Activated CD8-positive, alpha-beta T cell treated with anti-CD3 and anti-CD28 coated beads for 36 hours (primary cell): Measurements from ENCODE around the gene ATG101. TPM values are rescaled to one million over a fixed set of nuclear protein-coding genes. Genes with fewer than 3 reads are reported as not detected.

Source experiments
- ATAC-seq: fragments of 200-7000 bp; cut with Tn5 transposase; one replicate; pipeline ENCODE4 v1.10.0; 2021; ENCODE audit warnings: mild to moderate bottlenecking, moderate library complexity
- CTCF ChIA-PET: fragments of 350-600 bp; sonication (Branson Sonifier 250); formaldehyde crosslinking; loops from one replicate; lab custom pipeline; 2021; ENCODE audit warnings: antibody characterized with exemption; lab: Charles Lee
- POLR2A ChIA-PET: fragments of 350-600 bp; sonication (Branson Sonifier 250); formaldehyde crosslinking; loops from one replicate; lab custom pipeline; 2021; ENCODE audit warnings: antibody characterized with exemption; lab: Charles Lee
- DNase-seq: peaks from one replicate; pipeline ENCODE4 v3.0.0-alpha.2; 2020
- H3K27ac Mint-ChIP-seq: one replicate; pipeline ENCODE4 v1.8.0; 2021; ENCODE audit warnings: mild to moderate bottlenecking, mixed read lengths
- H3K27me3 Mint-ChIP-seq: one replicate; pipeline ENCODE4 v1.8.0; 2021; ENCODE audit warnings: mixed read lengths
- H3K36me3 Mint-ChIP-seq: one replicate; pipeline ENCODE4 v1.8.0; 2021; ENCODE audit warnings: low read depth, mixed read lengths
- H3K4me1 Mint-ChIP-seq: one replicate; pipeline ENCODE4 v1.8.0; 2021; ENCODE audit warnings: low read depth, mixed read lengths
- H3K4me3 Mint-ChIP-seq: one replicate; pipeline ENCODE4 v1.8.0; 2021; ENCODE audit warnings: mild to moderate bottlenecking, moderate library complexity, mixed read lengths
- H3K9me3 Mint-ChIP-seq: one replicate; pipeline ENCODE4 v1.8.0; 2021; ENCODE audit warnings: mixed read lengths
- CTCF ChIP-seq: fragments of 200-600 bp; IDR thresholded peaks from one replicate; pipeline ENCODE4 v1.8.0; 2022; ENCODE audit warnings: antibody characterized with exemption, mild to moderate bottlenecking
- intact Hi-C: fragments of 100-400 bp; cut with micrococcal nuclease; formaldehyde crosslinking; loops from one replicate; pipeline ENCODE4 v1.10.0; 2022
- total RNA-seq, 2 experiments: library from RNA; stranded (reverse); gene quantifications; one replicate each; pipeline ENCODE4 v1.2.3, GENCODE V29; 2021

ATG101 gene
- total RNA-seq, 2 experiments from 2014 or later = 25.6 to 28.4 TPM

- H3K4me1 Mint-ChIP-seq = peaks cover 41% of the 10 kb centered on the region
- no peak for DNase-seq
- ChIA-PET CTCF (interaction anchor here (1.0 to 18.1 kb wide), 18 partner anchors 15 to 255 kb away, joined by 3 to 602 read pairs (median 12); partner anchors contain the start of genes ATG101, NR4A1, SMIM41 and TAMALIN), POLR2A (interaction anchor here (0.9 to 8.3 kb wide), 9 partner anchors 10 to 93 kb away, joined by 3 to 74 read pairs (median 5); partner anchors contain the start of gene TAMALIN)
- ATAC-seq = peak; percentile 6
- peak; percentile 51 for TF ChIP-seq CTCF
- peak overlapping the region; percentile 96 for H3K27ac Mint-ChIP-seq
- H3K9me3 Mint-ChIP-seq = no peaks in the 10 kb centered on the region
- peak overlapping the region; percentile 76 for H3K4me3 Mint-ChIP-seq
- peaks cover 1% of the 10 kb centered on the region for H3K27me3 Mint-ChIP-seq
- intact Hi-C loops = loop anchor here (2.0 kb wide), 1 partner anchor 31 kb away; no protein-coding TSS in a partner anchor
- no peaks in the 10 kb centered on the region for H3K36me3 Mint-ChIP-seq
These were observed 45.6 kb upstream of the ATG101 start for GRCh38 chr12:52023976-52024688.

GRCh38 chr12:52024845-52025230, 44.9 kb upstream of the ATG101 start:
- intact Hi-C loops = loop anchor here (1.0 to 5.0 kb wide), 4 partner anchors 32 to 97 kb away; partner anchors contain the start of gene ATG101
- H3K4me1 Mint-ChIP-seq = peaks cover 41% of the 10 kb centered on the region

GRCh38 chr12:52026263-52026662, 43.5 kb upstream of the ATG101 start:
- CTCF ChIA-PET = interaction anchor here (0.6 to 18.1 kb wide), 27 partner anchors 13 to 755 kb away, joined by 3 to 602 read pairs (median 8); partner anchors contain the start of genes ATG101, NR4A1, SMIM41 and TAMALIN
- H3K27me3 Mint-ChIP-seq = no peaks in the 10 kb centered on the region
- intact Hi-C loops = loop anchor here (5.0 kb wide), 2 partner anchors 41 to 96 kb away; partner anchors contain the start of gene ATG101
- H3K4me1 Mint-ChIP-seq = peaks cover 28% of the 10 kb centered on the region
- peak overlapping the region; percentile 96 for H3K27ac Mint-ChIP-seq
- no peaks in the 10 kb centered on the region for H3K36me3 Mint-ChIP-seq
- no peak for ATAC-seq
- no peaks in the 10 kb centered on the region for H3K9me3 Mint-ChIP-seq
- TF ChIP-seq CTCF = no peak
- H3K4me3 Mint-ChIP-seq = peak overlapping the region; percentile 76
- POLR2A ChIA-PET = interaction anchor here (1.0 to 8.3 kb wide), 13 partner anchors 8 to 91 kb away, joined by 3 to 74 read pairs (median 6); partner anchors contain the start of genes ATG101, NR4A1 and TAMALIN
- DNase-seq = no peak

More at GRCh38 chr12:52024845-52025230, 44.9 kb upstream of the ATG101 start:
- peaks cover 1% of the 10 kb centered on the region for H3K27me3 Mint-ChIP-seq
- ChIA-PET CTCF (interaction anchor here (0.8 to 18.1 kb wide), 33 partner anchors 14 to 999 kb away, joined by 3 to 602 read pairs (median 7); partner anchors contain the start of genes ATG101, NR4A1, SLC11A2 and SMIM41), POLR2A (interaction anchor here (1.4 to 8.3 kb wide), 12 partner anchors 10 to 92 kb away, joined by 3 to 74 read pairs (median 8); partner anchors contain the start of genes ATG101, NR4A1 and TAMALIN)
- peak overlapping the region; percentile 96 for H3K27ac Mint-ChIP-seq
- H3K9me3 Mint-ChIP-seq = no peaks in the 10 kb centered on the region
- H3K36me3 Mint-ChIP-seq = no peaks in the 10 kb centered on the region
- ATAC-seq (peak; percentile 36), DNase-seq (peak; percentile 83)
- peak overlapping the region; percentile 76 for H3K4me3 Mint-ChIP-seq
- no peak for TF ChIP-seq CTCF

- POLR2A ChIA-PET = interaction anchor here (1.0 to 2.0 kb wide), 3 partner anchors 20 to 43 kb away, joined by 3 to 5 read pairs (median 3); partner anchors contain the start of gene ATG101
- TF ChIP-seq CTCF = no peak
- H3K4me1 Mint-ChIP-seq = peaks cover 32% of the 10 kb centered on the region
These were observed 42.5 kb upstream of the ATG101 start for GRCh38 chr12:52027085-52027843.

More at GRCh38 chr12:52027085-52027843, 42.5 kb upstream of the ATG101 start:
- no peak overlapping the region for H3K4me3 Mint-ChIP-seq
- H3K36me3 Mint-ChIP-seq = no peaks in the 10 kb centered on the region
- no peaks in the 10 kb centered on the region for H3K27me3 Mint-ChIP-seq
- DNase-seq (no peak), ATAC-seq (no peak)
- H3K27ac Mint-ChIP-seq = no peak overlapping the region
- intact Hi-C loops = loop anchor here (5.0 kb wide), 2 partner anchors 40 to 95 kb away; partner anchors contain the start of gene ATG101
- CTCF ChIA-PET = interaction anchor here (1.1 to 18.1 kb wide), 7 partner anchors 12 to 94 kb away, joined by 3 to 602 read pairs (median 332); partner anchors contain the start of genes ATG101, NR4A1, SMIM41 and TAMALIN
- H3K9me3 Mint-ChIP-seq = no peaks in the 10 kb centered on the region
